ENCODE results near the gene LAMTOR5.

Gene LAMTOR5

DNA sequence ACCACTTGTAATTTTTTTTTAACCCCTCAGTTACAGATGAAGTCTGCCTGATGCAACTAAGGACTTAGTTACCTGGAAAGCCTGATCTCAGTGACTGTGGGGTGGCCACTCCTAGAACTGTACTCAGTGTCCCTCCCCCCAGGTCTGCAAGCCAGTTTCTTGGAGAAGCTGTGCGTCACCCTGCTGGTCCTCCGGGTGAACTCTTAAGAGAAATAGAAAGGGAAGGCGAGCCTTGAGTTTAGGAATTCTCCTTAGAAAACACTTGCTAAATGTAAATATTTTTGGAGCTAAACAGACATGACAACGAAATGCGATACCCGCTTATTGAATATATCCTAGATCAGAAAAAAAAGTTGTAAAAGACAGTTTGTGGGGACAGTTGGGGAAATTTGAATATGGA is 17.4 kb downstream of the LAMTOR5 start:
- no peaks in the 10 kb centered on the region for H3K9me3 Mint-ChIP-seq
- no peak for DNase-seq (ENCODE audit: low spot score)
- no peaks in the 10 kb centered on the region for H3K27me3 Mint-ChIP-seq (ENCODE audit: low read depth)
- peaks cover 4% of the 10 kb centered on the region for H3K4me1 Mint-ChIP-seq (ENCODE audit: low read depth)
- H3K27ac Mint-ChIP-seq: no peak overlapping the region
- H3K4me3 Mint-ChIP-seq: no peak overlapping the region
- peaks cover 16% of the 10 kb centered on the region for H3K36me3 Mint-ChIP-seq (ENCODE audit: low read depth)

DNA sequence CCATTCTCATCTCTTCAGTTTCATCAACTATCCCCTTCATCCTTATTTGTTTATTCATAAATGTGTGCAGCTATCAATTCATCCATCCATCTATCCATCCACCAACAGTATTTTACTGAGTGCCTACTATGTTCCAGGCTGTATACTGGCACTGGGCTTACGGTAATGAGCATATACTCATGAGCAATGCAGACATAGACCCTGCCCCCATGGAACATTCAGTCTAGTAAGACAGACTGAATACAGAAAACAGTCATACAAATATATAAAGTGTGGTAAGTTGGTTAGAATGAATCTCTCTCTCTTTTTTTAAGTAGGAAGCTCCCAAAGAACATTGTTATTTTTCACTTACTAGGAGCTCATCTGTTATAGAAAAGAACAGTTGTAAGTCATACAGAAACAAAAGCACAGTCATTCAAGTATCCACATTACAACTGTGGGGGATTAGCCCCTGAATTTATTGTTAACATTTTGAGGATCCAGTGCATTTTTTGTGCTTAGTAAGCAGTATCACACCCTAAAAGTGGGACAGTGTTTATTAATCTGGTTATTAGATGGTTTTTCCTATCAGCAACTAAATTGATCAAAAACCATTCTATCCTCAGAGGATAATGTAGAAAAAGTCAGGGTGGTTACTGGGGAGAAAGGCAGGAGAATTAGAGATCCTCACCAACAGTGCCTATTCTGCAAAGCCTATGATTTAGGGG is 20.3 kb downstream of the LAMTOR5 start:
- H3K4me3 Mint-ChIP-seq: no peak overlapping the region
- H3K9me3 Mint-ChIP-seq: no peaks in the 10 kb centered on the region
- H3K27ac Mint-ChIP-seq: no peak overlapping the region
- no peak for DNase-seq (ENCODE audit: low spot score)
- peaks cover 16% of the 10 kb centered on the region for H3K4me1 Mint-ChIP-seq (ENCODE audit: low read depth)
- no peaks in the 10 kb centered on the region for H3K27me3 Mint-ChIP-seq (ENCODE audit: low read depth)
- H3K36me3 Mint-ChIP-seq (ENCODE audit: low read depth): peaks cover 18% of the 10 kb centered on the region

DNA sequence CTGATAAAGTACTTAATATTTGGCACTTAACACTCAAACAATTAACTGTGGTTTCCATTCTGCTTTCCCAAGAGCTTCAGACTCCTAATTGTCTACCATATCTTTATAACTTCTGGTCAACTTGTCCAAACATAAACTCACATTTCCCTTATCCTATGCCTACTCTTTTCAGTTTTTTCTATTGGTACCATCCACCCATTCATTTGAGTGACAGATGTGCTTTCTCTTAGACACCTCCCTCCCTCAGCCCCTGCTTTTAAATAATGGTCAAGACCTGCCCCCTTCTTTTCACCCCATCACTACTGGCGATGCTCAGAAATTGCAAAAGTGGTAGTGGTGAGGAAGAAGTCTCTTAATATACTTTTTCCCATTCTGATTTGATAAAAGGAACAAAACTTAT is 22.1 kb downstream of the LAMTOR5 start:
- H3K4me1 Mint-ChIP-seq (ENCODE audit: low read depth): peaks cover 16% of the 10 kb centered on the region
- H3K4me3 Mint-ChIP-seq: no peak overlapping the region
- H3K27me3 Mint-ChIP-seq (ENCODE audit: low read depth): no peaks in the 10 kb centered on the region
- peaks cover 19% of the 10 kb centered on the region for H3K36me3 Mint-ChIP-seq (ENCODE audit: low read depth)
- DNase-seq (ENCODE audit: low spot score): no peak
- H3K9me3 Mint-ChIP-seq: no peaks in the 10 kb centered on the region
- no peak overlapping the region for H3K27ac Mint-ChIP-seq

DNA sequence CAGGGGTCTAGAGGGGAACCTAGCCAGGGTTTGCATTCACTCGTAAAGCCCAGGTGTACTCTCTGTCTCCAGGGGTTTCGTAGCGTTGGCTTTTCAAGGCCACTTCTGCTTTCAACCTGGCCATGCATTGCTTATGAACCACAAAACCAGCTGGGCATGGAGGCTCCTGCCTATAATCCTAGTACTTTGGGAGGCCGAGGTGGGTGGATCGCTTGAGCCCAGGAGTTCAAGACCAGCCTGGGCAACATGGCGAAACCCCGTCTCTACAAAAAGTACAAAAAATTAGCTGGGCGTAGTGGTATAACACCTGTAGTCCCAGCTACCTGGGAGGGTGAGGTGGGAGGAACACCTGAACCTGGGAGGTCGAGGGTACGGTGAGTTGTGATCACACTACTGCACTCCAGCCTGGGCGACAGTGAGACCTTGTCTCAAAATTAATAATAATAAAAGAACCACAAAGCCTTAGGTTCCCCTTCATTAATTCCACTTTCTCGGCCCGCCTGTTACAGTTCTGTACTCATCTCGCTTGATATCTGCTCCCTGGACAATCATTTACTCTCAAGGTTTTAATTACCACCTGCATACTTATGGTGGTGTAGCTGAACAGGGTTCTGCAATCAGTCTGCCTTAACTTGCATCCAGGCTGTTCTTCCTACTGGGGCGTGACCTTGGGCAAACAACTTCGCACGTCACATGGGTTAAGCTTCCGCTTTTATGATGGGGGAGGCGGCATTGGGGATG is 22.7 kb downstream of the LAMTOR5 start:
- Mint-ChIP-seq H3K9me3 (no peaks in the 10 kb centered on the region), H3K4me3 (no peak overlapping the region), H3K27ac (peak overlapping the region; percentile 41), H3K36me3 (ENCODE audit: low read depth) (peaks cover 21% of the 10 kb centered on the region), H3K4me1 (ENCODE audit: low read depth) (peaks cover 16% of the 10 kb centered on the region), H3K27me3 (ENCODE audit: low read depth) (no peaks in the 10 kb centered on the region)
- no peak for DNase-seq (ENCODE audit: low spot score)

DNA sequence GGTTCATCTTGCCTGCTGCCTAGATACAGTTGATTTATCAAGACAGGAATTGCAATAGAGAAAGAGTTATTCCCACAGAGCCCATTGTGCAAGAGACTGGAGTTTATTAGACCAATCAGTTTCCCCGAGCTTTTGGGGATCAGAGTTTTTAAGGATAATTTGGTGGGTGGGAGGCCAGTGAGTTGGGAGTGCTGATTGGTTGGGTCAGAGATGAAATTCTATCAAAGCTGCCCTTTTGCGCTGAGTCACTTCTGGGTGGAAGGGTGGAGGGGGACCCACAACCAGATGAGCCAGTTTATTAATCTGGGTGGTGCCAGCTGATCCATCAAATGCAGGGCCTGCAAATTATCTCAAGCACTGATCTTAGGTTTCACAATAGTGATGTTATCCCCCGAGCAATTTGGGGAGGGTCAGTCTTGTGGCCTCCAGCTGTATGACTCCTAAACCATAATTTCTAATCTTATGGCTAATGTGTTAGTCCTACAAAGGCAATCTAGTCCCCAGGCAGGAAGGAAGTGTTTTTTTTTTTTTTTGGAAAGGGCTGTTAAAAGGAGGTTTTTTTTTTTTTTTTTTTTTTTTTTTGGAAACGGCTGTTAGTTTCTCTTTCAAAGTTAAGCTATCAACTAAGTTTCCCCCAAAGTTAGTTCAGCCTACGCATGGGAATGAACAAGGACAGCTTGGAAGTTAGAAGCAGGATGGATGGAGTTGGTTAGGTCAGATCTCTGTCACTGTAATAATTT is 24.1 kb downstream of the LAMTOR5 start:
- Mint-ChIP-seq H3K36me3 (ENCODE audit: low read depth) (peaks cover 33% of the 10 kb centered on the region), H3K27ac (peak overlapping the region; percentile 62), H3K27me3 (ENCODE audit: low read depth) (no peaks in the 10 kb centered on the region), H3K9me3 (no peaks in the 10 kb centered on the region), H3K4me3 (peak overlapping the region; percentile 33), H3K4me1 (ENCODE audit: low read depth) (peaks cover 16% of the 10 kb centered on the region)
- DNase-seq (ENCODE audit: low spot score): no peak

DNA sequence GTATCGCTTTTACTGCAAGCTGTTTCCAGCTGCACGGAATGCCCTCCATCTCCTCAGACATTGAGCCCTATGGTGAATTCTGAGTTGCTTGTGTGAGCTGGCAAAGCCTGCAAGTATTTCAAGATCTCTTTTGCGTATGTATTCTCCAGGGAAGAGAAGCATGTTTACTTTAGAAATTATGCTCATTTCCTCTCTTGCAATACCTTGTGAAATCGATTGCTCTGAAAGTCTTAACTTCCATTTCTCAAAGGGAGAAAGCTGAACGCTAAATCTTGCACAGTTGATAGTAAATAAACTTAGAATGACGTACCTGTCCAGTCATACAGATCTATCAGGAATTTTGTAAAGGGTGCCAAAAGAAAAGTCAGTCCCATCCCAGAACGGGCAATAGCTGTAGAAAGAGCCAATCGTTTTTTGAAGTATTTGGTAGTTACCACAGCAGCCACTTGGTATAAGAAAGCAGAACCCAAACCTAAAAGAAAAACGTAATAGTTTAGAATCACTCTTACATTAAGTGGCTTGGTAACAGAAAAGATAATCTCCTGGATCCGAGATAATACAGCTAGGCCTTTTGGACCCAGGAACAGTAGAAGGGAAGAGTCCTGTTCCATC is 26.7 kb downstream of the LAMTOR5 start:
- no peak for DNase-seq (ENCODE audit: low spot score)
- Mint-ChIP-seq H3K27ac (no peak overlapping the region), H3K4me1 (ENCODE audit: low read depth) (peaks cover 11% of the 10 kb centered on the region), H3K27me3 (ENCODE audit: low read depth) (no peaks in the 10 kb centered on the region), H3K9me3 (no peaks in the 10 kb centered on the region), H3K36me3 (ENCODE audit: low read depth) (peaks cover 42% of the 10 kb centered on the region), H3K4me3 (no peak overlapping the region)

DNA sequence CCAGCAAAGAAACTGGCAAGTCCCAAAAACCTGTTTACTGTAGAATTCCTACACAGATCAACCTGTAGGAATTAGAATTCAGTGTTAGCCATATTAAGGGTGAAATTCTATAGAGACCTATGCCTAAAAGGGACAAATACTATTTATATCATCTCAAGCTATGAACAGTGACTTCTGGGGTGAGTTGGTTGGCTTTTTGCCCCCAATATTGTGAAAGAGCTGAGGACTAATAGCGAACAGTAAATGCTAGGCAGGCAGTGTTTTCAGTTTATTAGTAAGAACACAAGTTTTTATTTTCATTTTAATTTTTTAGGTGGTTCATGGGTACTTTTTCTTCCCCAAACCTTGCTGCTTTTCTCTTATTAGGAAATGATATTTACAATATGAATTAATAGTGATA is 32.0 kb downstream of the LAMTOR5 start:
- Mint-ChIP-seq H3K9me3 (no peaks in the 10 kb centered on the region), H3K36me3 (ENCODE audit: low read depth) (peaks cover 43% of the 10 kb centered on the region), H3K4me3 (no peak overlapping the region), H3K27ac (no peak overlapping the region), H3K4me1 (ENCODE audit: low read depth) (peaks cover 3% of the 10 kb centered on the region), H3K27me3 (ENCODE audit: low read depth) (no peaks in the 10 kb centered on the region)
- DNase-seq (ENCODE audit: low spot score): no peak

DNA sequence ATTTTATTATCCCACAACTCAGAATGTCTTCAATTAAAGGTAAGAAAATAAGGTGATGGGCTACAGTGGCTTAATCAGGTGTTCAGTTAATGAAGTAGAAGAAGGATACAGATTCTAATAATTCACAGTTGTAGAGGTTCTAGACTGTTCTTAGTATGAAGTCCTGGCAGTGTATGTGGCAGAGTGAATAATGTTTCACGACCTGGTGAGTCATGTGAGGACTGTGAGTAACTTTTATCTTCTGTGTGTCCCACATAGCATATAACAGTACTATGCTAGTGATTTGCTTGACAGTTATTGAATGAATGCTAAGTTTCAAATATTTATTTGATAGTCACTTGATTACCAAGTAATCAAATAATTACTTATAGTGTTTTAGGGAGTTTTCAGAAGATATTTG is 36.7 kb downstream of the LAMTOR5 start:
- H3K4me1 Mint-ChIP-seq (ENCODE audit: low read depth): peaks cover 11% of the 10 kb centered on the region
- peak; percentile 12 for DNase-seq (ENCODE audit: low spot score)
- no peak overlapping the region for H3K27ac Mint-ChIP-seq
- H3K36me3 Mint-ChIP-seq (ENCODE audit: low read depth): peaks cover 17% of the 10 kb centered on the region
- H3K4me3 Mint-ChIP-seq: no peak overlapping the region
- H3K27me3 Mint-ChIP-seq (ENCODE audit: low read depth): no peaks in the 10 kb centered on the region
- no peaks in the 10 kb centered on the region for H3K9me3 Mint-ChIP-seq

DNA sequence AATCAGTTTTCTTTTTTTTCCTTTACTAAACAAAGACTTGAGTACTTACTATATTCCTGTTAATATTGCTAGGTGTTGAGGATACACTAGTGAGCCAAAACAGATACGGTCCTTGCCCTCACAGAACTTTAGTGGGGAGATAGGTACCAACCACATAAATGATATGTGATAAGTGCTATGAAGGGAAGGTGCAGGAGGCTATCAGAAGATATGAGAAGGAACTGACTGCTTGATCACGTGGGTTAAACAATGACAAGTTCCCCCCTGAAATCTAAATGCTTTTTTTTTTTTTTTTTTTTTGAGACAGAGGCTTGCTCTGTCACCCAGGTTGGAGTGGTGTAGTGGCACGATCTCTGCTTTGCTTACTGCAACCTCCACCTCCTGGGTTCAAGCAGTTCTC is 43.3 kb downstream of the LAMTOR5 start:
- no peaks in the 10 kb centered on the region for H3K27me3 Mint-ChIP-seq (ENCODE audit: low read depth)
- H3K4me3 Mint-ChIP-seq: no peak overlapping the region
- H3K36me3 Mint-ChIP-seq (ENCODE audit: low read depth): peaks cover 29% of the 10 kb centered on the region
- no peak for DNase-seq (ENCODE audit: low spot score)
- H3K4me1 Mint-ChIP-seq (ENCODE audit: low read depth): peaks cover 6% of the 10 kb centered on the region
- no peaks in the 10 kb centered on the region for H3K9me3 Mint-ChIP-seq
- no peak overlapping the region for H3K27ac Mint-ChIP-seq

DNA sequence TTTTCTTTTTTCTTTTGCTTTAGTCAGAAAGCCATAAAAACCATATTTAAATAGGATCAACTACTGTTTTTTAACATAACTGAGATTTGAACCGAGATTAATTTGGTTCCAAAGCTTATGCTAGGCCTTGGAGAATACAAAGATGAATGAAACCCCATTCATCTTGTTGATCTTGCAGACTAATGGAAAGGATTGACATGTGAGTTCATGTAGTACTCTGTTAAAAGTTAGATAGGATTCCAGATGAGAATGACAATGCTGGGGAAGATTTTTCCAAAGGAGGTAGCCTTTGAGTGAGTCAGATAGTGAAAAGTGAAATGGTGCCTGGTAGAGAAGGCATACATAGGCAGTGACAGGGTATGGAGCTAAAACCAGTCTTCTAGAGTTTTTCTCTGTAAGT is 45.6 kb downstream of the LAMTOR5 start:
- H3K4me3 Mint-ChIP-seq: no peak overlapping the region
- H3K36me3 Mint-ChIP-seq (ENCODE audit: low read depth): peaks cover 35% of the 10 kb centered on the region
- H3K9me3 Mint-ChIP-seq: no peaks in the 10 kb centered on the region
- peaks cover 8% of the 10 kb centered on the region for H3K4me1 Mint-ChIP-seq (ENCODE audit: low read depth)
- no peaks in the 10 kb centered on the region for H3K27me3 Mint-ChIP-seq (ENCODE audit: low read depth)
- DNase-seq (ENCODE audit: low spot score): no peak
- no peak overlapping the region for H3K27ac Mint-ChIP-seq

DNA sequence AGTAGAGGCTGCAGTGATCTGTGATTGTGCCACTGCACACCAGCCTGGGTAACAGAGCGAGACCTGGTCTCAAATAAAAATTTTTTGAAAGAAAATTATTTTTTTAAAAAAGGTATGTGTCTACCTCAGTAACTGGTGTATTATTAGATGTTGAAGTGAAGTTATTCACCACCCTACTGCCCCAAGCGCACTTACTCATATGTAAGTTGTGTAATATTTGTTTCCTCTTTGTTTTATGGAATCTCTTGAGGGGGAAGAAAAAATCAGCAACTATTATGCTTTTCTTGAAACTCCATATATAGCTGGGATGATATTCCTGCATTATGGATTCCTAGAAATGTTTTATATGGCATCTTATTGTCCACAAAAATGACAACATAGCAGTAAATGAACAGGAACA is 47.1 kb downstream of the LAMTOR5 start:
- no peak overlapping the region for H3K4me3 Mint-ChIP-seq
- H3K27ac Mint-ChIP-seq: no peak overlapping the region
- H3K36me3 Mint-ChIP-seq (ENCODE audit: low read depth): peaks cover 44% of the 10 kb centered on the region

DNA sequence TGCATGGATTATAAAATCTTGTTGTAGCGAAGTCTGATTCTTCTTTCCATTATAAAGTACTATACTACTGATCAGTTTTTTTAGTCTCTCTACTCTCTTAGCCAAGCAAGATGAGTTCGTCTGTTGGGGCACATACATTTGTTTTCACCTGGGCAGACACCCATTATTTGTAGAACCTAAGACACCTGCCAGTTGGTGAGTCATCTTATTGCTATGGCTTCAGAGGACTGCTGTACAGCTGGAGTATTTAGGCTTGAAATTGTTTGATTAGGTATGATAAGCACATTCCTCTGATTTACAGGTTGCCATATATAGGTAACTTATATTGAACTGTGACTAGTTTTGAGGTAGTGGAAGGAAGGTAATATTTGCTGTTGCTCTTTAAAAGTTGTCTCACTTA is 51.1 kb downstream of the LAMTOR5 start:
- no peak for DNase-seq (ENCODE audit: low spot score)
- no peak overlapping the region for H3K27ac Mint-ChIP-seq
- H3K27me3 Mint-ChIP-seq (ENCODE audit: low read depth): no peaks in the 10 kb centered on the region
- H3K4me1 Mint-ChIP-seq (ENCODE audit: low read depth): peaks cover 23% of the 10 kb centered on the region
- H3K9me3 Mint-ChIP-seq: no peaks in the 10 kb centered on the region
- H3K36me3 Mint-ChIP-seq (ENCODE audit: low read depth): peaks cover 33% of the 10 kb centered on the region
- no peak overlapping the region for H3K4me3 Mint-ChIP-seq

More for the DNA sequence above, 47.1 kb downstream of the LAMTOR5 start:
- H3K4me1 Mint-ChIP-seq (ENCODE audit: low read depth): peaks cover 14% of the 10 kb centered on the region
- no peaks in the 10 kb centered on the region for H3K9me3 Mint-ChIP-seq
- no peak for DNase-seq (ENCODE audit: low spot score)
- no peaks in the 10 kb centered on the region for H3K27me3 Mint-ChIP-seq (ENCODE audit: low read depth)

DNA sequence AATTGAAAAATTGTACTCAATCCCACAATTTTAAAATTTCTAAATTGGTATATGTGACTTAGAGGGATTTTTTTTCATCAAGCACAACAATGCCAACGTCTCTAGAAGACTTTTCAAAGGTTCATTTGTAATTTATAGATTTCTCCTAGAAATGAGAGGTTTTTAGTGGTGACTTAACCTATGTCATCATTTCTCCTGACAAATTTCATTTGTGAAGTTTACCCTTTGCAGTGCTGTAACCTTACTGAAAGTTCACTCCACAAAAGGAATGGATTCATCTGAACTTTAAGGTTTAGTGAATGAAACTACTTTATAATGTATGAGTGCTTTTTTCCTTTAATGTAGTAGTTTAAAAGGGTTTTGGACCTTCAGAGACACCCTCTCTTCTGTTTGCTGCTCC is 52.2 kb downstream of the LAMTOR5 start:
- H3K4me3 Mint-ChIP-seq: no peak overlapping the region
- H3K36me3 Mint-ChIP-seq (ENCODE audit: low read depth): peaks cover 29% of the 10 kb centered on the region
- H3K9me3 Mint-ChIP-seq: no peaks in the 10 kb centered on the region
- no peak for DNase-seq (ENCODE audit: low spot score)
- H3K27ac Mint-ChIP-seq: no peak overlapping the region
- no peaks in the 10 kb centered on the region for H3K27me3 Mint-ChIP-seq (ENCODE audit: low read depth)
- peaks cover 27% of the 10 kb centered on the region for H3K4me1 Mint-ChIP-seq (ENCODE audit: low read depth)

Data from T-helper 2 cell treated with Interferon-gamma antibody and Interleukin-4, amounts not matched to agents 5 μg/mL and 100 μg/mL, for 36 hours (primary cell).